ENCODE data around the gene MTMR12.

Gene MTMR12

GRCh38 chr5:32201122-32201753, 111.5 kb downstream of the MTMR12 start:
- TF ChIP-seq, protein P1, sequence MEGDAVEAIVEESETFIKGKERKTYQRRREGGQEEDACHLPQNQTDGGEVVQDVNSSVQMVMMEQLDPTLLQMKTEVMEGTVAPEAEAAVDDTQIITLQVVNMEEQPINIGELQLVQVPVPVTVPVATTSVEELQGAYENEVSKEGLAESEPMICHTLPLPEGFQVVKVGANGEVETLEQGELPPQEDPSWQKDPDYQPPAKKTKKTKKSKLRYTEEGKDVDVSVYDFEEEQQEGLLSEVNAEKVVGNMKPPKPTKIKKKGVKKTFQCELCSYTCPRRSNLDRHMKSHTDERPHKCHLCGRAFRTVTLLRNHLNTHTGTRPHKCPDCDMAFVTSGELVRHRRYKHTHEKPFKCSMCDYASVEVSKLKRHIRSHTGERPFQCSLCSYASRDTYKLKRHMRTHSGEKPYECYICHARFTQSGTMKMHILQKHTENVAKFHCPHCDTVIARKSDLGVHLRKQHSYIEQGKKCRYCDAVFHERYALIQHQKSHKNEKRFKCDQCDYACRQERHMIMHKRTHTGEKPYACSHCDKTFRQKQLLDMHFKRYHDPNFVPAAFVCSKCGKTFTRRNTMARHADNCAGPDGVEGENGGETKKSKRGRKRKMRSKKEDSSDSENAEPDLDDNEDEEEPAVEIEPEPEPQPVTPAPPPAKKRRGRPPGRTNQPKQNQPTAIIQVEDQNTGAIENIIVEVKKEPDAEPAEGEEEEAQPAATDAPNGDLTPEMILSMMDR (IDR thresholded peaks at IDR 0.05; ENCODE audit: insufficient read depth, low read length, poor library complexity, severe bottlenecking) = no peak
- Histone ChIP-seq H3K27me3 (replicated peaks; ENCODE audit: control insufficient read depth, insufficient read depth, low read length) (no peaks in the 10 kb centered on the region), H3K36me3 (ENCODE audit: control insufficient read depth, insufficient read depth, low read length) (no peaks in the 10 kb centered on the region), H3K4me3 (replicated peaks; ENCODE audit: low read depth, low read length) (no peak overlapping the region)
- DNase-seq (ENCODE audit: extremely low read depth, insufficient read length) = no peak

DNA sequence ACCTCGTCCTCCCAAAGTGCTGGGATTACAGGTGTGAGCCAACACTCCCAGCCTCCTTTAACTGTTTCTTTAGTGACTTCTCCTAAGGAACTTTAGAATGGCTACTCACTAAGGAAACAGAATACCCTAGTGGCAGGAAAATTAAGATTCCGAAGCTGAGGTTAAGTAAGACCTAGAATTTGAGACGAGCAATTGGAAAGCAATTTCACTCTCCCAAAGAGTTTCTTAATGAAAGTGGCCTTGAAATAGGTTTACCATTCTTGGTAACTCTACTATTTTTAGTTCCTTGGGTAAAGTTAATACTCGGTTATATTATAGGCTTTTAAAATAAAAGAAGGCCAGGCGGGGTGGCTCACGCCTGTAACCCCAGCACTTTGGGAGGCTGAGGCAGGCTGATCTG, 115.7 kb downstream of the MTMR12 start:
- Histone ChIP-seq H3K4me3 (replicated peaks; ENCODE audit: low read depth, low read length) (no peak overlapping the region), H3K36me3 (ENCODE audit: control insufficient read depth, insufficient read depth, low read length) (no peaks in the 10 kb centered on the region), H3K27me3 (replicated peaks; ENCODE audit: control insufficient read depth, insufficient read depth, low read length) (no peaks in the 10 kb centered on the region)
- TF ChIP-seq, protein P1 (IDR thresholded peaks at IDR 0.05; ENCODE audit: insufficient read depth, low read length, poor library complexity, severe bottlenecking) = no peak
- DNase-seq (ENCODE audit: extremely low read depth, insufficient read length) = no peak

GRCh38 chr5:32195265-32195664, 117.5 kb downstream of the MTMR12 start:
- Histone ChIP-seq H3K4me3 (replicated peaks; ENCODE audit: low read depth, low read length) (no peak overlapping the region), H3K27me3 (replicated peaks; ENCODE audit: control insufficient read depth, insufficient read depth, low read length) (no peaks in the 10 kb centered on the region), H3K36me3 (ENCODE audit: control insufficient read depth, insufficient read depth, low read length) (no peaks in the 10 kb centered on the region)
- no peak for DNase-seq (ENCODE audit: extremely low read depth, insufficient read length)
- TF ChIP-seq, protein P1 (IDR thresholded peaks at IDR 0.05; ENCODE audit: insufficient read depth, low read length, poor library complexity, severe bottlenecking) = no peak

DNA sequence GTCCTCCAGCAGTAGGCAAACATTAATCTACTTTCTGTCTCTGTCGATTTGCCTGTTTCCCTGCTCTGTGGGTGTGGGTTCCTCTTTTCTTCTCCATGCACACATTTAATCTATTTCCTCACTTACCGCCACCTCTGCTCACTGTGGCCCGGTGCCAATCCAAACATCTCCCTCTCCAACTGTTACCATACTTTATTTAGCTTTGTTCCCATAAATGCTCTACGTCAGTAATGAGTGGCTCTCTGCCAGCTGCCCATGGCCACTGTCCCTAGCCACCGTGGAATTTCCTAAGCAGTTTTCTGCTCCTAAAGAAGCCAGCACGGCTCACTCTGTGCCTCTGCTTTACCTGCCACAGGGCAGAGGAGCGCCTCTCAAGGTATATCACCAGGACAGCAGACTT, 119.1 kb downstream of the MTMR12 start:
- Histone ChIP-seq H3K36me3 (ENCODE audit: control insufficient read depth, insufficient read depth, low read length) (no peaks in the 10 kb centered on the region), H3K27me3 (replicated peaks; ENCODE audit: control insufficient read depth, insufficient read depth, low read length) (no peaks in the 10 kb centered on the region), H3K4me3 (replicated peaks; ENCODE audit: low read depth, low read length) (no peak overlapping the region)
- no peak for DNase-seq (ENCODE audit: extremely low read depth, insufficient read length)
- TF ChIP-seq, protein P1 (IDR thresholded peaks at IDR 0.05; ENCODE audit: insufficient read depth, low read length, poor library complexity, severe bottlenecking) = no peak

GRCh38 chr5:32190095-32190494, 122.6 kb downstream of the MTMR12 start:
- H3K27me3 ChIP-seq (replicated peaks; ENCODE audit: control insufficient read depth, insufficient read depth, low read length) = no peaks in the 10 kb centered on the region
- TF ChIP-seq, protein P1 (IDR thresholded peaks at IDR 0.05; ENCODE audit: insufficient read depth, low read length, poor library complexity, severe bottlenecking) = no peak
- no peaks in the 10 kb centered on the region for H3K36me3 ChIP-seq (ENCODE audit: control insufficient read depth, insufficient read depth, low read length)
- no peak overlapping the region for H3K4me3 ChIP-seq (replicated peaks; ENCODE audit: low read depth, low read length)
- no peak for DNase-seq (ENCODE audit: extremely low read depth, insufficient read length)

- Histone ChIP-seq H3K4me3 (replicated peaks; ENCODE audit: low read depth, low read length) (no peak overlapping the region), H3K36me3 (ENCODE audit: control insufficient read depth, insufficient read depth, low read length) (no peaks in the 10 kb centered on the region), H3K27me3 (replicated peaks; ENCODE audit: control insufficient read depth, insufficient read depth, low read length) (no peaks in the 10 kb centered on the region)
- no peak for DNase-seq (ENCODE audit: extremely low read depth, insufficient read length)
- TF ChIP-seq, protein P1 (IDR thresholded peaks at IDR 0.05; ENCODE audit: insufficient read depth, low read length, poor library complexity, severe bottlenecking) = no peak
Measured at GRCh38 chr5:32187675-32188074, 125.1 kb downstream of the MTMR12 start.
